Esophagus muscularis mucosa (tissue), 4 donors: ENCODE measurements around the gene UBTD2. TPM values are rescaled to one million over a fixed set of nuclear protein-coding genes. Genes with fewer than 3 reads are reported as not detected.
"Not testable (repeated sequence)": the region's sequence is repeated elsewhere in the genome, so short reads cannot be mapped to it uniquely, and the experiment has no call there.

Experiments used
- DNase-seq: peaks from one replicate; pipeline ENCODE4 v3.0.0-alpha.2; 2017; ENCODE audit errors: extremely low spot score
- H3K27ac ChIP-seq, 4 donors: fragments of 200-600 bp; sonication (generic); replicated peaks in 1 of 4; 1 replicate in 3 of 4; 2 replicates in 1 of 4; pipeline ENCODE4 v1.5.1; 2016 to 2019; ENCODE audit warnings: mild to moderate bottlenecking in 1 of 4
- H3K27me3 ChIP-seq, 4 donors: fragments of 200-600 bp; sonication (generic); one replicate each; pipeline versions ENCODE4 v1.5.1 to v1.6.0; 2016 to 2019
- H3K36me3 ChIP-seq, 4 donors: fragments of 200-600 bp; sonication (generic); one replicate each; pipeline ENCODE4 v1.5.1; 2016 to 2019
- H3K4me1 ChIP-seq, 4 donors: fragments of 200-600 bp; sonication (generic); one replicate each; pipeline ENCODE4 v1.5.1; 2016 to 2019
- H3K4me3 ChIP-seq, 4 donors: fragments of 200-600 bp; sonication (generic); 1 replicate in 2 of 4; 2 replicates in 2 of 4; pipeline ENCODE4 v1.5.1; 2016 to 2019; ENCODE audit warnings: mild to moderate bottlenecking in 4 of 4, moderate library complexity in 1 of 4
- H3K9me3 ChIP-seq, 4 donors: fragments of 200-600 bp; sonication (generic); 1 replicate in 3 of 4; 2 replicates in 1 of 4; pipeline ENCODE4 v1.5.1; 2016 to 2019
- CTCF ChIP-seq, 3 experiments: fragments of 200-600 bp in 2 of 3; fragments of 450-650 bp in 1 of 3; sonication (generic) in 2 of 3; IDR thresholded peaks; one replicate each; pipeline ENCODE4 v1.5.1; 2017 to 2019; ENCODE audit warnings: antibody characterized with exemption in 3 of 3, mild to moderate bottlenecking in 2 of 3, moderate library complexity in 1 of 3
- EP300 ChIP-seq: sonication (generic); formaldehyde crosslinking; IDR thresholded peaks from one replicate; pipeline ENCODE4 v1.6.1; 2017; ENCODE audit warnings: antibody characterized with exemption
- POLR2A ChIP-seq: fragments of 450-650 bp; IDR thresholded peaks from one replicate; pipeline ENCODE4 v1.6.1; 2017; ENCODE audit warnings: antibody characterized with exemption, moderate library complexity, mild to moderate bottlenecking, low read depth
- POLR2AphosphoS5 ChIP-seq, 2 donors: sonication (generic); formaldehyde crosslinking; IDR thresholded peaks; one replicate each; pipeline ENCODE4 v1.6.1; 2017; ENCODE audit warnings: antibody characterized with exemption in 2 of 2
- WGBS: methylation state at CpG from one replicate; pipeline ENCODE4 v1.1.5; 2018; 5-methylcytosine and 5-hydroxymethylcytosine counted together
- intact Hi-C: fragments of 100-400 bp; cut with DNase I; formaldehyde crosslinking; loops from one replicate; pipeline ENCODE4 v1.15.1; 2023
- total RNA-seq, 4 donors: library from RNA; depleted of rRNA; stranded (reverse); fragments of >200 nt; gene quantifications; one replicate each; pipeline versions ENCODE4 v1.1.0 to v1.2.1, GENCODE V29; 2016

Gene UBTD2
- total RNA-seq: 10 to 100 TPM; 19.4 to 20.0 (median 19.9) TPM

GRCh38 chr5:172283020-172283861 is at the start of gene UBTD2:
Gene UBTD2, minus strand, starts transcription at chr5:172283764. Its CDS starts 99 bp downstream, at chr5:172283665.
- peak within 1 kb of the TSS; percentile 95 to 98 (median 96) for H3K4me3 ChIP-seq
- H3K9me3 ChIP-seq: no peaks in the 10 kb centered on the region
- H3K27ac ChIP-seq: peak within 1 kb of the TSS; percentile 93 to 97 (median 95)
- no peaks in the 10 kb centered on the region for H3K27me3 ChIP-seq
- TF ChIP-seq POLR2AphosphoS5 (IDR thresholded peaks at IDR 0.05) (peak; percentile 34 to 37), POLR2A (no peak), CTCF (IDR thresholded peaks at IDR 0.05) (peak; percentile 51 to 54 (median 51))
- no peaks in the 10 kb centered on the region for H3K36me3 ChIP-seq
- WGBS: 0% methylated on average over 18 of the region's 87 CpGs
- DNase-seq: peak; percentile 94
- peaks cover 20 to 46% (median 34%) of the 10 kb centered on the region in 4 donors for H3K4me1 ChIP-seq
- intact Hi-C loops: loop anchor here (5.0 to 10.0 kb wide), 2 partner anchors 172 to 181 kb away; partner anchors contain the start of gene SH3PXD2B

- intact Hi-C loops, DNase-seq, H3K27ac ChIP-seq, H3K9me3 ChIP-seq, H3K4me3 ChIP-seq, H3K27me3 ChIP-seq, H3K36me3 ChIP-seq, H3K4me1 ChIP-seq: not testable (repeated sequence)
- WGBS: 89% methylated on average over 13 of the region's 13 CpGs
These were observed 43.3 kb upstream of the UBTD2 start for GRCh38 chr5:172326901-172327300.

GRCh38 chr5:172325452-172325851 is 41.9 kb upstream of the UBTD2 start:
- 90% methylated on average over 9 of the region's 9 CpGs for WGBS
- Histone ChIP-seq H3K27ac (no peak overlapping the region), H3K4me1 (no peaks in the 10 kb centered on the region), H3K9me3 (no peaks in the 10 kb centered on the region), H3K4me3 (no peak overlapping the region), H3K36me3 (no peaks in the 10 kb centered on the region), H3K27me3 (no peaks in the 10 kb centered on the region)
- DNase-seq: no peak
- intact Hi-C loops: no loop called here
- no peak for TF ChIP-seq EP300
- TF ChIP-seq POLR2AphosphoS5 (IDR thresholded peaks at IDR 0.05): no peak
- TF ChIP-seq POLR2A: no peak
- TF ChIP-seq CTCF (IDR thresholded peaks at IDR 0.05): no peak

- Histone ChIP-seq H3K36me3 (no peaks in the 10 kb centered on the region), H3K4me3 (no peak overlapping the region), H3K27me3 (no peaks in the 10 kb centered on the region), H3K27ac (no peak overlapping the region), H3K9me3 (no peaks in the 10 kb centered on the region), H3K4me1 (no peaks in the 10 kb centered on the region)
- no peak for DNase-seq
- TF ChIP-seq POLR2A (no peak), CTCF (IDR thresholded peaks at IDR 0.05) (no peak), EP300 (no peak), POLR2AphosphoS5 (IDR thresholded peaks at IDR 0.05) (no peak)
- WGBS: 84% methylated on average over 9 of the region's 9 CpGs
- intact Hi-C loops: no loop called here
These were observed 38.7 kb upstream of the UBTD2 start for GRCh38 chr5:172322028-172322965.

GRCh38 chr5:172321593-172321992 is 38.0 kb upstream of the UBTD2 start:
- H3K27ac ChIP-seq: no peak overlapping the region
- no peaks in the 10 kb centered on the region for H3K4me1 ChIP-seq
- no peaks in the 10 kb centered on the region for H3K9me3 ChIP-seq
- no peak for TF ChIP-seq CTCF (IDR thresholded peaks at IDR 0.05)
- TF ChIP-seq EP300: no peak
- no peak for TF ChIP-seq POLR2A
- TF ChIP-seq POLR2AphosphoS5 (IDR thresholded peaks at IDR 0.05): no peak
- no peaks in the 10 kb centered on the region for H3K36me3 ChIP-seq
- intact Hi-C loops: no loop called here
- no peaks in the 10 kb centered on the region for H3K27me3 ChIP-seq
- H3K4me3 ChIP-seq: no peak overlapping the region
- no peak for DNase-seq
